ENCODE measurements around the gene CLCN5. TPM values are rescaled to one million over a fixed set of nuclear protein-coding genes. Genes with fewer than 3 reads are reported as not detected.

The CLCN5 gene
- total and polyA plus RNA-seq, 11 donors: 0.65 to 6.0 (median 2.5) TPM

- 27 to 35% (median 28%) methylated on average over 8 of the region's 8 CpGs for WGBS, 4 donors
Observed at GRCh38 chrX:49915361-49916222, 6.8 kb upstream of the CLCN5 start.

GRCh38 chrX:49919617-49920016, 2.8 kb upstream of the CLCN5 start:
- 9 to 18% (median 15%) methylated on average over 8 of the region's 8 CpGs for WGBS, 4 donors
- intact Hi-C loops (cut with DNase I): loop anchor here in 9 of 10 donors (5.0 to 10.0 kb wide), 8 partner anchors 37 to 725 kb away; partner anchors contain the start of genes AKAP4 (in 2 of the 9) and CCNB3 (in 2 of the 9)
- DNase-seq: peak; percentile 13 to 58 (median 33)
- Histone ChIP-seq H3K36me3 (no peaks in the 10 kb centered on the region), H3K4me3 (no peak overlapping the region), H3K27me3 (peaks cover 0 to 7% (median 0%) of the 10 kb centered on the region in 9 donors), H3K9me3 (no peaks in the 10 kb centered on the region), H3K27ac (peak overlapping the region in 2 of 12 donors; percentile 4 to 20), H3K4me1 (peaks cover 0 to 11% (median 0%) of the 10 kb centered on the region in 12 donors)
- ATAC-seq: no peak
- TF ChIP-seq POLR2A (IDR thresholded peaks at IDR 0.05) (no peak), CTCF (IDR thresholded peaks at IDR 0.05) (peak; percentile 55 to 86 (median 76))

More at GRCh38 chrX:49915361-49916222, 6.8 kb upstream of the CLCN5 start:
- Histone ChIP-seq H3K9me3 (no peaks in the 10 kb centered on the region), H3K27me3 (peaks cover 0 to 14% (median 0%) of the 10 kb centered on the region in 9 donors), H3K4me3 (no peak overlapping the region), H3K4me1 (peaks cover 0 to 6% (median 0%) of the 10 kb centered on the region in 12 donors), H3K36me3 (no peaks in the 10 kb centered on the region), H3K27ac (no peak overlapping the region)
- TF ChIP-seq CTCF (IDR thresholded peaks at IDR 0.05): peak; percentile 58 to 94 (median 74)
- no peak for TF ChIP-seq POLR2A (IDR thresholded peaks at IDR 0.05)
- intact Hi-C loops (cut with DNase I): loop anchor here (1.0 to 10.0 kb wide), 10 partner anchors 165 to 669 kb away; partner anchors contain the start of genes CCNB3 (in 3 of the 10) and AKAP4 (in 2 of the 10)
- DNase-seq: peak in 3 of 5 donors; percentile 25 to 32 (median 30)
- peak in 3 of 4 donors; percentile 68 to 72 (median 72) for ATAC-seq

GRCh38 chrX:49921109-49921508, 1.3 kb upstream of the CLCN5 start:
- Histone ChIP-seq H3K4me3 (no peak overlapping the region), H3K27me3 (peaks cover 0 to 8% (median 0%) of the 10 kb centered on the region in 9 donors), H3K9me3 (no peaks in the 10 kb centered on the region), H3K27ac (no peak overlapping the region), H3K36me3 (no peaks in the 10 kb centered on the region), H3K4me1 (peaks cover 0 to 11% (median 0%) of the 10 kb centered on the region in 12 donors)
- 61 to 84% (median 75%) methylated on average over 2 of the region's 2 CpGs for WGBS, 4 donors
- TF ChIP-seq CTCF (IDR thresholded peaks at IDR 0.05) (no peak), POLR2A (IDR thresholded peaks at IDR 0.05) (no peak)
- no peak for ATAC-seq
- intact Hi-C loops (cut with DNase I): loop anchor here in 3 of 10 donors (5.0 to 10.0 kb wide), 3 partner anchors 39 to 726 kb away; no protein-coding TSS in a partner anchor
- no peak for DNase-seq

- intact Hi-C loops (cut with DNase I): loop anchor here in 1 of 10 donors (10.0 kb wide), 1 partner anchor 730 kb away; no protein-coding TSS in a partner anchor
- Histone ChIP-seq H3K9me3 (no peaks in the 10 kb centered on the region), H3K36me3 (no peaks in the 10 kb centered on the region), H3K27ac (no peak overlapping the region), H3K27me3 (peaks cover 0 to 8% (median 0%) of the 10 kb centered on the region in 9 donors), H3K4me1 (peaks cover 0 to 6% (median 0%) of the 10 kb centered on the region in 12 donors), H3K4me3 (no peak overlapping the region)
- ATAC-seq (no peak), DNase-seq (no peak)
- no peak for TF ChIP-seq CTCF (IDR thresholded peaks at IDR 0.05)
- no peak for TF ChIP-seq POLR2A (IDR thresholded peaks at IDR 0.05)
- 33 to 54% (median 50%) methylated on average over 2 of the region's 2 CpGs for WGBS, 4 donors
Observed at GRCh38 chrX:49925176-49925575, 2.8 kb downstream of the CLCN5 start.

Data from heart left ventricle (tissue), 16 donors.